Prostate gland (tissue), 2 donors: Measurements from ENCODE around the gene SPOCK1. TPM values are rescaled to one million over a fixed set of nuclear protein-coding genes. Genes with fewer than 3 reads are reported as not detected.

ENCODE experiments used
- DNase-seq: peaks from one replicate; pipeline ENCODE4 v3.0.0-alpha.2; 2019; ENCODE audit warnings: low spot score
- H3K27ac ChIP-seq, 2 donors: fragments of 200-600 bp; sonication (generic); 2 replicates each; pipeline ENCODE4 v1.5.1; 2017 to 2019
- H3K27me3 ChIP-seq: fragments of 200-600 bp; sonication (generic); replicated peaks from 2 replicates; pipeline ENCODE4 v1.5.1; 2019; ENCODE audit not compliant: insufficient read depth
- H3K36me3 ChIP-seq, 2 donors: fragments of 200-600 bp; sonication (generic); 1 replicate in 1 of 2; 2 replicates in 1 of 2; pipeline versions ENCODE4 v1.5.1 to v1.8.1; 2017 to 2019
- H3K4me1 ChIP-seq: fragments of 200-600 bp; sonication (generic); replicated peaks from 2 replicates; pipeline ENCODE4 v1.5.1; 2019
- H3K4me3 ChIP-seq, 2 donors: fragments of 200-600 bp; sonication (generic); 2 replicates each; pipeline ENCODE4 v1.5.1; 2017 to 2019
- H3K9me3 ChIP-seq: fragments of 200-600 bp; sonication (generic); 2 replicates; pipeline ENCODE4 v1.5.1; 2017
- CTCF ChIP-seq, 4 experiments: fragments of 200-600 bp in 2 of 4; fragments of 450-650 bp in 2 of 4; sonication (generic) in 2 of 4; IDR thresholded peaks; 1 replicate in 3 of 4; 2 replicates in 1 of 4; pipeline ENCODE4 v1.5.1; 2016 to 2019; ENCODE audit warnings: antibody characterized with exemption in 4 of 4, mild to moderate bottlenecking in 2 of 4, moderate library complexity in 2 of 4
- POLR2A ChIP-seq: fragments of 450-650 bp; IDR thresholded peaks from one replicate; pipeline ENCODE4 v1.6.1; 2016; ENCODE audit warnings: antibody characterized with exemption, mild to moderate bottlenecking
- POLR2AphosphoS5 ChIP-seq: sonication (generic); formaldehyde crosslinking; IDR thresholded peaks from one replicate; pipeline ENCODE4 v1.6.1; 2017; ENCODE audit warnings: antibody characterized with exemption
- WGBS: methylation state at CpG from one replicate; pipeline ENCODE4 v1.1.5; 2018; 5-methylcytosine and 5-hydroxymethylcytosine counted together
- intact Hi-C: fragments of 100-400 bp; cut with DNase I; formaldehyde crosslinking; loops from one replicate; pipeline ENCODE4 v1.14.2; 2022
- total RNA-seq, 2 donors: library from RNA; depleted of rRNA; stranded (reverse); fragments of >200 nt; gene quantifications; one replicate each; pipeline ENCODE4 v1.1.0, GENCODE V29; 2016

Gene SPOCK1
- total RNA-seq, 2 donors from 2014 or later: 89.4 to 92.9 TPM

DNA sequence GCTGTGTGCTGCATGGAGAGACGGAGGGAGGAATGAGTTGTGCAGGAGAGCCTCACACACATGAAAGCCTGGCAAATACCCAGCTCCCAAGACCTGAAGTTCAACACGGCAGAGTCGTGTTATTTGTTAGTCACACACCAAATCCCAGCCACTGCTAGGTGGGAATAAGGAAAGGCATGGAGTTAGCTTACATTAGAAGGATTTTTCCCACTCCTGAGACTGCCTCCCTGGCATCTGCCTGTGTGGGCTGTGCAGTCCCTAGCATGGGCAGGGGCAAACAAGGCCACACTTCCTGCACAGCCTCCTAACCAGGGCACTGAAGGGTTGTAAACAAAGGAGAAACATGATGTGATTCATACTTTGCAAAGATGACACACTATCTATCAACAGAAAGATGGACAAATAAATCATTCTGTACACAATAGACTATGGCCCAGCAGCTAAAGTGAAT lies 306.8 kb downstream of the SPOCK1 start:
- H3K27ac ChIP-seq: peak overlapping the region in 1 of 2 donors; percentile 49
- H3K4me1 ChIP-seq: peaks cover 3% of the 10 kb centered on the region
- intact Hi-C loops: no loop called here
- no peak overlapping the region for H3K4me3 ChIP-seq
- H3K36me3 ChIP-seq: no peaks in the 10 kb centered on the region
- H3K9me3 ChIP-seq: no peaks in the 10 kb centered on the region
- DNase-seq: peak; percentile 40
- 50% methylated on average over 3 of the region's 3 CpGs for WGBS
- no peak for TF ChIP-seq POLR2A
- TF ChIP-seq CTCF (IDR thresholded peaks at IDR 0.05): no peak
- peak; percentile 86 for TF ChIP-seq POLR2AphosphoS5
- no peaks in the 10 kb centered on the region for H3K27me3 ChIP-seq

DNA sequence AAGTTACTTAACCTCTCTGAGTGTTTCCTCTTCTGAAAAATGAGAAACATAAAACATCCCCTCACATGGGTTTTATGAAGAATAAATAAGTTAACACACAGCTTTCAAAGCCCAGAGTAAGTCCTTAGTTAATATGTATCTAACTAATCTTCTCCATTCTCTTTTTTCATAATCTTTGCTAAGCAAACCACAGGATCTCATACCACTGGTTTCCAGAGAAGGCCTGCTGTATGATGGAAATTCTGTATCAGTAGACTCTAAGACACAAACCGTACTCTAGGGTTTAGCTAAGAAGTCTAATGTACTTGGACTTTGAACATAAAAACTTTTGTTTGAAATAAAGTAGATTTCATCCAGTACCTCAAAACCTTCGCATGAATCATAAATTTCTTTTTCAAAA lies 307.9 kb downstream of the SPOCK1 start:
- Histone ChIP-seq H3K27me3 (no peaks in the 10 kb centered on the region), H3K4me1 (peaks cover 3% of the 10 kb centered on the region), H3K36me3 (no peaks in the 10 kb centered on the region), H3K9me3 (no peaks in the 10 kb centered on the region), H3K27ac (no peak overlapping the region), H3K4me3 (no peak overlapping the region)
- DNase-seq: no peak
- TF ChIP-seq POLR2A (no peak), CTCF (IDR thresholded peaks at IDR 0.05) (no peak), POLR2AphosphoS5 (no peak)
- WGBS: 49% methylated on average over 2 of the region's 2 CpGs
- intact Hi-C loops: no loop called here

DNA sequence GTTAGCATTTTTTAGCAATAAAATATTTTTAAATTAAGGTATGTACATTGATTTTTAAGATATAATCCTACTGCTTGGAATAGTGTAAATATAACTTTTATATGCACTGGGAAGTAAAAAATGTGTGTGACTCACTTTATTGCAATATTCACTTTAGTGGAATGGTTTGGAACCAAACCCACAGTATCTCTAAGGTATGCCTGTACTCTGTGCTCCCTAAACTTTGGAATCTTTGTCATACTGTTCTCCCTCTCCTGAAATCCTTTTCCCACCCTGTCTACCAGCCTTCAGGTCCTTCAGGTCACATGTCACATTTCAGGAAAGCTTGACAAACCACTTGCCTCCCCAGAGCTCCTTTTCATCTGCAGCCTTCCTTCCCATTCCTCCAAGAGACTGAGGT lies 308.7 kb downstream of the SPOCK1 start:
- Histone ChIP-seq H3K27me3 (no peaks in the 10 kb centered on the region), H3K4me3 (no peak overlapping the region), H3K27ac (no peak overlapping the region), H3K4me1 (peaks cover 3% of the 10 kb centered on the region), H3K36me3 (no peaks in the 10 kb centered on the region), H3K9me3 (no peaks in the 10 kb centered on the region)
- no peak for TF ChIP-seq CTCF (IDR thresholded peaks at IDR 0.05)
- no peak for TF ChIP-seq POLR2A
- no peak for TF ChIP-seq POLR2AphosphoS5
- DNase-seq: no peak
- intact Hi-C loops: no loop called here

- Histone ChIP-seq H3K4me1 (peaks cover 3% of the 10 kb centered on the region), H3K4me3 (no peak overlapping the region), H3K27ac (no peak overlapping the region), H3K36me3 (no peaks in the 10 kb centered on the region), H3K27me3 (no peaks in the 10 kb centered on the region), H3K9me3 (no peaks in the 10 kb centered on the region)
- intact Hi-C loops: no loop called here
- 65% methylated on average over 2 of the region's 2 CpGs for WGBS
- DNase-seq: no peak
- no peak for TF ChIP-seq POLR2A
- no peak for TF ChIP-seq CTCF (IDR thresholded peaks at IDR 0.05)
- TF ChIP-seq POLR2AphosphoS5: no peak
Observed at GRCh38 chr5:137190031-137190430, 309.1 kb downstream of the SPOCK1 start.

- H3K4me3 ChIP-seq: no peak overlapping the region
- intact Hi-C loops: no loop called here
- TF ChIP-seq CTCF (IDR thresholded peaks at IDR 0.05) (no peak), POLR2A (no peak), POLR2AphosphoS5 (no peak)
- no peaks in the 10 kb centered on the region for H3K27me3 ChIP-seq
- H3K27ac ChIP-seq: no peak overlapping the region
- no peaks in the 10 kb centered on the region for H3K36me3 ChIP-seq
- no peak for DNase-seq
- peaks cover 3% of the 10 kb centered on the region for H3K4me1 ChIP-seq
- WGBS: 58% methylated on average over 5 of the region's 5 CpGs
- no peaks in the 10 kb centered on the region for H3K9me3 ChIP-seq
Observed at GRCh38 chr5:137188566-137188965, 310.6 kb downstream of the SPOCK1 start.
